CD4-positive, CD25-positive, alpha-beta regulatory T cell (primary cell): ENCODE data around the gene MMP15. TPM values are rescaled to one million over a fixed set of nuclear protein-coding genes. Genes with fewer than 3 reads are reported as not detected.
"Not testable (repeated sequence)": the region's sequence is repeated elsewhere in the genome, so short reads cannot be mapped to it uniquely, and the experiment has no call there.

Experiments
- ATAC-seq, 2 donors: fragments of 150-1000 bp; cut with Tn5 transposase; one replicate each; pipeline ENCODE4 v1.10.0; 2021; ENCODE audit warnings: low read depth in 2 of 2, moderate number of reproducible peaks in 2 of 2, moderate library complexity in 1 of 2
- DNase-seq, 3 donors: peaks; one replicate each; pipeline versions ENCODE4 v3.0.0 to v3.0.0-alpha.2; 2012 to 2022; ENCODE audit warnings: mixed read lengths in 1 of 3
- H3K27ac ChIP-seq: one replicate; pipeline ENCODE4 v1.7.0; 2013; ENCODE audit warnings: mild to moderate bottlenecking, low read length; ENCODE audit not compliant: insufficient read depth, poor library complexity, severe bottlenecking
- H3K27me3 ChIP-seq: one replicate; pipeline ENCODE4 v1.7.0; 2013; ENCODE audit warnings: low read length; ENCODE audit not compliant: control insufficient read depth, insufficient read depth
- H3K36me3 ChIP-seq: one replicate; pipeline ENCODE4 v1.7.0; 2013; ENCODE audit warnings: mild to moderate bottlenecking, low read length, moderate library complexity; ENCODE audit not compliant: control insufficient read depth, insufficient read depth
- H3K4me1 ChIP-seq: 2 replicates; pipeline ENCODE4 v1.7.0; 2013; ENCODE audit warnings: mild to moderate bottlenecking, low read length; ENCODE audit not compliant: insufficient read depth, control insufficient read depth, poor library complexity, severe bottlenecking
- H3K4me3 ChIP-seq: one replicate; pipeline ENCODE4 v1.7.0; 2013; ENCODE audit warnings: low read depth, mild to moderate bottlenecking, low read length, moderate library complexity
- H3K9me3 ChIP-seq, 2 experiments: 1 replicate in 1 of 2; 2 replicates in 1 of 2; pipeline ENCODE4 v1.7.0; 2013; ENCODE audit warnings: low read length in 2 of 2, mild to moderate bottlenecking in 1 of 2, moderate library complexity in 1 of 2; ENCODE audit not compliant: control insufficient read depth in 2 of 2
- H3K27ac Mint-ChIP-seq, 3 donors: one replicate each; pipeline ENCODE4 v1.8.0; 2020 to 2022; ENCODE audit warnings: mild to moderate bottlenecking in 3 of 3, mixed read lengths in 3 of 3, moderate library complexity in 2 of 3
- H3K27me3 Mint-ChIP-seq: one replicate; pipeline ENCODE4 v1.8.0; 2022; ENCODE audit warnings: mild to moderate bottlenecking, mixed read lengths
- H3K36me3 Mint-ChIP-seq: one replicate; pipeline ENCODE4 v1.8.0; 2020; ENCODE audit warnings: mixed read lengths
- H3K4me1 Mint-ChIP-seq, 4 donors: one replicate each; pipeline ENCODE4 v1.8.0; 2020 to 2022; ENCODE audit warnings: mixed read lengths in 4 of 4, mild to moderate bottlenecking in 1 of 4
- H3K4me3 Mint-ChIP-seq, 4 donors: one replicate each; pipeline ENCODE4 v1.8.0; 2020 to 2022; ENCODE audit warnings: mild to moderate bottlenecking in 4 of 4, mixed read lengths in 4 of 4, moderate library complexity in 3 of 4
- H3K9me3 Mint-ChIP-seq, 7 donors: one replicate each; pipeline ENCODE4 v1.8.0; 2020 to 2022; ENCODE audit warnings: mixed read lengths in 7 of 7, mild to moderate bottlenecking in 3 of 7, moderate library complexity in 2 of 7
- polyA plus RNA-seq, 4 donors: library from polyadenylated mRNA; unstranded; fragments of 300-500 nt; fragmentation: Illumina TruSeq; gene quantifications; one replicate each; pipeline ENCODE4 v1.2.3, GENCODE V29; 2021
- total RNA-seq: library from RNA; stranded (reverse); gene quantifications from one replicate; pipeline ENCODE4 v1.2.3, GENCODE V29; 2022

The MMP15 gene
- total RNA-seq (0.27 TPM), polyA plus RNA-seq (under 1 TPM in 2 of 4 donors, not detected in 2; 0.03 to 0.11 TPM)

DNA sequence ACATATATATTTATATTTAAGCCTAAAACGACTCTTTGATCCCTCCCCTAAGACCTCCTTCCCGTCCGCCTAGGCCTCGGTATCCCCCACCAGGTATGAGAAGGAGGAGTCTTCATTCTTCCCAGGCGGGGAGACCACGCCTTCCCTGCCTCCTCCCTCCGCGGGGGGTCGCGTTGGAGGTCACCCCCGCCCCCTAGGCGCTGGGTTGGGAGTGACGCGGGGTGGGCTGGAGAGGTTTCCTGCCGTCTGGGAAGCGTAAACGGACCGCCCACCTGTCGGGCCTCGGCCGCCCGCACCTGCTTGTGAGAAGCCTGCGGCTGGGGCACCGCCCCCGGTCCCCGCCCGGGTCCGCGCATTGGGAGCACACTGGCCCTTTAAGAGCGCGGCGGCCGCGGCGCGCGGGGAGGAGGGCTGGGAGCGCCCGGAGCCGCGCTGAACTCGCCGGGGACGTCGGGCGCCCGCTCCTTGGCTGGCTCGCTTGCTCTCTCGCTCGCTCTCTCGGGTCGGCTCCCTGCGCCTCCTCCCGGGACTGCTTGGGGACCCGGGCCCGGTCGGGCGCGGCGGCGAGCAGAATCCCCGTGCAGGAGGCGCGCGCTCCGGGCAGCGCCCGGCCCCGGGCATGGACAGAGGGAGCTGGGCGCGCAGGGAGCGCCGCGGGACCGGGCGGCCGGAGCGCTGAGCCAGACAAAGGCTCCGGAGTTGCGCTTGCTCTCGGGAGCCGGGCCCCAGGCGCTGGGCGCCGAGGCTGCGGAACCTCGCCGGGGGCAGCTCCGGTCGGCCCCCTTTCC is at the start of gene MMP15:
Gene MMP15 (plus strand): TSS at position 404 of the 788 bp plus-strand sequence. CDS start 597 bp downstream, outside the sequence.
- Mint-ChIP-seq H3K27ac (peak within 1 kb of the TSS; percentile 82 to 84 (median 84)), H3K27me3 (peaks cover 9% of the 10 kb centered on the region), H3K4me1 (peaks cover 4 to 19% (median 10%) of the 10 kb centered on the region in 4 donors), H3K36me3 (no peaks in the 10 kb centered on the region), H3K9me3 (peaks cover 0 to 2% (median 0%) of the 10 kb centered on the region in 7 donors), H3K4me3 (peak within 1 kb of the TSS; percentile 83 to 98 (median 92))
- H3K4me3 ChIP-seq, result peak within 1 kb of the TSS; percentile 59
- H3K27me3 ChIP-seq, result no peaks in the 10 kb centered on the region
- peaks cover 29% of the 10 kb centered on the region for H3K4me1 ChIP-seq
- H3K9me3 ChIP-seq, result no peaks in the 10 kb centered on the region
- peak; percentile 63 for ATAC-seq
- H3K36me3 ChIP-seq, result no peaks in the 10 kb centered on the region
- H3K27ac ChIP-seq, result no peak within 1 kb of the TSS
- DNase-seq, result peak; percentile 42 to 68 (median 50)

DNA sequence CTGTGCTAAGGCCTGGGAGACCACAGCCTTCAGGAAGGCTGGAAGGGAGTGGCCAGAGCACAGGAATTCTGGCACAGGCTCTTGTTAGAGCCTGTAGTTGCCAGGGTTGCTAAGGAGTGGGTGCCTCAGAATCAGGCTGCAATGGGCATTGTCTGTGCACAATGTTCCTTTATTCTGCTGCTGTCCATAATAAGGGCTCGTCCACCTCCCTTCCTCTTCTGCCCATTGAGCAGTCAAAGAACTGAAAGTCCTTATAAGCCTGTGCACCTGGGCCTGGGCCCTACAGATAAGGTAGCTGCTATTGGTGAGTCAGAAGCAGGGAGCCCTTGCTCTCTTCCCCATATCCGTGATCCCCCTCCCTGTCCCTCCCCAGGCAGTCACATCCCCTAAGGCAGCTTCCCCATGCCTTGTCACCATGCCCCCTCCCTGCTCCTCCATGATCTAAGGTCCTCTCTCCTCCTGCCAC is 49.2 kb upstream of the MMP15 start:
- no peaks in the 10 kb centered on the region for H3K27me3 ChIP-seq
- H3K36me3 Mint-ChIP-seq, result no peaks in the 10 kb centered on the region
- H3K4me1 Mint-ChIP-seq, result no peaks in the 10 kb centered on the region
- ATAC-seq, result no peak
- H3K4me3 ChIP-seq, result no peak overlapping the region
- no peaks in the 10 kb centered on the region for H3K9me3 ChIP-seq
- H3K4me1 ChIP-seq, result no peaks in the 10 kb centered on the region
- DNase-seq, result no peak
- no peak overlapping the region for H3K27ac Mint-ChIP-seq
- H3K4me3 Mint-ChIP-seq, result no peak overlapping the region
- H3K27ac ChIP-seq, result no peak overlapping the region
- no peaks in the 10 kb centered on the region for H3K9me3 Mint-ChIP-seq
- peaks cover 9% of the 10 kb centered on the region for H3K27me3 Mint-ChIP-seq
- H3K36me3 ChIP-seq, result no peaks in the 10 kb centered on the region

DNA sequence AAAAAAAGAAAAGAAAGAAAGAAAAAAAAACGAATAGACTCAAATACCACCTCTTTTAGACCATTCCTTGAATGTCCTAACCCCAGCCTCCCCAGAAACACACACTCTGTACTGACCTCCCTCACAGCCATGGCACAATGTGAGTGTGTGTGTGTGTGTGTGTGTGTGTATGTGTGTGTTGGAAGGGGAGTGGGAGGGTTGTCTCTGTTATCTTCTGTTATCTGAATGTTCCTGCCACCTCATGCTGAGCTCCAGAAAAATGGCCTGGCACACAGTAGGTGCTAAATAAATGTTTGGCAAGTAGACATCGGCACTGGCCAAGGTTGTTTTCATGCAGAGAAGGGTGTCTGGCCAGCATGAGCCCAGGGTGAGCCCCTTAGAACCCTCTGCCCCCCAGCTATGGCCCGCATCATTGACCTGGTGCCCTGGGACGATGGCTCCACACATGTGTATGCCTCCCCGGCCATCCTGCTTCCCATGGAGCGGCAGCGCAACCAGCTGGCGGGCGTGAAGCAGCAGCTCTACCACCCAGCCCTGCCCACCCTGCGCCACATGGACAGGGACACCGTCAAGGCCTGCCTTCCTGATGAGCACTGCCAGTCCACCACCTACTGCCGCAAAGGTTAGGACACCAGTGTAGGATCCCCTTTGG is 48.0 kb upstream of the MMP15 start:
- Mint-ChIP-seq H3K4me3 (no peak overlapping the region), H3K27me3 (peaks cover 9% of the 10 kb centered on the region), H3K27ac (no peak overlapping the region), H3K36me3 (no peaks in the 10 kb centered on the region), H3K9me3 (no peaks in the 10 kb centered on the region), H3K4me1 (no peaks in the 10 kb centered on the region)
- no peak overlapping the region for H3K27ac ChIP-seq
- no peaks in the 10 kb centered on the region for H3K4me1 ChIP-seq
- H3K9me3 ChIP-seq, result no peaks in the 10 kb centered on the region
- ATAC-seq, result no peak
- no peaks in the 10 kb centered on the region for H3K27me3 ChIP-seq
- no peak overlapping the region for H3K4me3 ChIP-seq
- no peaks in the 10 kb centered on the region for H3K36me3 ChIP-seq
- DNase-seq, result no peak

DNA sequence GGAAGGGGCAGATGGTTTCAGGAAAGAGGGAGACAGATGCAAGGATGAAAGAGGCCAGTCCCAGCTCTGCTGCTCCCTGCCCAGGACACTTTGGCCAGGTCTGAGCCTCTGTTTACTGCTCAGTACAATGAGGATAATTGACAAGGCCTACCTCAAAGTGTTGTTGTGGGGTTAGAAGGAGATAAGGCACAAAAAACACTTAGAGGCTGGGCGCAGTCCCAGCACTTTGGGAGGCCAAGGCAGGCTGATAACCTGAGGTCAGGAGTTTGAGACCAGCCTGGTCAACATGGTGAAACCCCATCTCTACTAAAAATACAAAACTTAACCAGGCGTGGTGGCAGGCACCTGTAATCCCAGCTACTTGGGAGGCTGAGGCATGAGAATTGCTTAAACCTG is 47.5 kb upstream of the MMP15 start:
- not testable (repeated sequence) for H3K27me3 Mint-ChIP-seq, H3K4me1 Mint-ChIP-seq, H3K36me3 ChIP-seq, H3K9me3 ChIP-seq, H3K4me3 ChIP-seq, DNase-seq, H3K4me1 ChIP-seq, H3K9me3 Mint-ChIP-seq, H3K36me3 Mint-ChIP-seq, H3K27ac Mint-ChIP-seq, H3K27me3 ChIP-seq, H3K4me3 Mint-ChIP-seq, H3K27ac ChIP-seq, ATAC-seq

DNA sequence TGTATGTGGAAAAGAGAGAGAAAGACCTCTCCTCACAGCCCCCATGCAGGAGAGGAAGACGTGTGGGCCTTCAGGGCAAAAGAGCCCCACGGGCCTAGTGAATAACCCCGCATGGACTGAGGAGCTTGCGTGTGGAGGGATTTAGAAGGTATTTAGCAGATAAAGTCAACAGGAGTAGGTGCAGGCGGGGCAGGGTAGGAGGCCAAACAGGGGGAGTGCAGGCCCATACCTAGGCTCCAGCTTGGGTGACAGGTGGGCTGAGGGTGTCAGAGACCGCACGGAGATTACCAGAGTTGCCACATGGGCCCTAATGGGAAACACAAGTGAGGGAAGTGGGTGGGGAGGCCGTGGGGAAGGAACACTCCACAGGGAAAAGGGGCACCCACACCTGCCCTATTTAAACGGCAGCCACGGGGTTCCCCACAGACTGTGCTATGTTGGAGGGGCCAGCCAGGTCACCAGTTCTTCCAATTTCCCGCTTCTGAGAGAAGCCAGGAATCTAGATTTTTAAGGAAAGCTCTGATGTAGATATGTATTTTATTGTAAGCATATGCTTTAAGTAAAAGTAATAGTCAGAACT is 46.5 kb upstream of the MMP15 start:
- Mint-ChIP-seq H3K4me1 (peaks cover 0 to 2% (median 0%) of the 10 kb centered on the region in 4 donors), H3K36me3 (no peaks in the 10 kb centered on the region), H3K9me3 (no peaks in the 10 kb centered on the region), H3K27ac (no peak overlapping the region), H3K4me3 (no peak overlapping the region), H3K27me3 (peaks cover 9% of the 10 kb centered on the region)
- H3K36me3 ChIP-seq, result no peaks in the 10 kb centered on the region
- H3K9me3 ChIP-seq, result no peaks in the 10 kb centered on the region
- H3K27me3 ChIP-seq, result no peaks in the 10 kb centered on the region
- no peak for ATAC-seq
- H3K27ac ChIP-seq, result no peak overlapping the region
- no peak overlapping the region for H3K4me3 ChIP-seq
- no peak for DNase-seq
- peaks cover 2% of the 10 kb centered on the region for H3K4me1 ChIP-seq

DNA sequence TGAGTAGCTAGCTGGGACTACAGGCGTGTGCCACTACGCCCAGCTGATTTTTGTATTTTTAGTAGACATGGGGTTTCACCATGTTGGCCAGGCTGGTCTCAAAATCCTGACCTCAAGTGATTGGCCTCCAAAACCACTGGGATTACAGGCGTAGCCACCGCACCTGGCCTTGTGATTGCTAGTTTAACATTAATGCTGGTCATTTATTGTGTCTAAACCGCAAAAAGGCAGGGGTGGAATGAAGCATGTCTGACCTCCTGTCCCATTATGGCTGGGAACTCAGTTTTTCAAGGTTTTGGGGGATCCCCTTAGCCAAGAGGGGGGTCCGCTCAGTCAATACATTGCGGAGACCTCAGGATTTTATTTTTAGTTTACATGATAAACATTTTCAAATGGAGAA is 43.9 kb upstream of the MMP15 start:
- Histone ChIP-seq H3K4me1 (peaks cover 18% of the 10 kb centered on the region), H3K27me3 (no peaks in the 10 kb centered on the region), H3K36me3 (no peaks in the 10 kb centered on the region), H3K9me3 (no peaks in the 10 kb centered on the region), H3K27ac (no peak overlapping the region), H3K4me3 (no peak overlapping the region)
- DNase-seq (no peak), ATAC-seq (no peak)
- H3K4me1 Mint-ChIP-seq, result peaks cover 0 to 20% (median 6%) of the 10 kb centered on the region in 4 donors
- no peak overlapping the region for H3K4me3 Mint-ChIP-seq
- H3K27me3 Mint-ChIP-seq, result peaks cover 13% of the 10 kb centered on the region
- no peak overlapping the region for H3K27ac Mint-ChIP-seq
- H3K36me3 Mint-ChIP-seq, result no peaks in the 10 kb centered on the region
- no peaks in the 10 kb centered on the region for H3K9me3 Mint-ChIP-seq

DNA sequence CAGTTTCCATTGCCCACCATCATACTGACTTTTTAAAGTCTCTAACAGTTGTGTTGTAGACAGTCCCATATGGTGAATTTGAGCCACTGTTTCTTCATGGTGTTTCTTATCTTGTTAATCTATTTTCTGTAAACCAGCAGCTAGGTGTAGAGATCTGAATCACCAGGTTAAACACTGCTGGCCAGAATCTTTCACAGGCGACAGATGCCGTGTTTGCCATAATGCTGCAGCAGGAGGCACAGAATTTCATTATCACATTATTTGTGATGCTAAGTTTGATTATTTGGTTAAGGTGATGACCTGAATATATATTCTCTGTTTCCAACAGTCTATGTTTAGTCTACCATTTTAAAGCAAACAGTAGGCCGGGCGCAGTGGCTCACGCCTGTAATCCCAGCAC is 43.2 kb upstream of the MMP15 start:
- H3K4me3 ChIP-seq, result no peak overlapping the region
- peaks cover 0 to 20% (median 6%) of the 10 kb centered on the region in 4 donors for H3K4me1 Mint-ChIP-seq
- no peaks in the 10 kb centered on the region for H3K9me3 Mint-ChIP-seq
- H3K4me3 Mint-ChIP-seq, result peak overlapping the region in 2 of 4 donors; percentile 10 to 40
- no peak for ATAC-seq
- no peaks in the 10 kb centered on the region for H3K9me3 ChIP-seq
- no peaks in the 10 kb centered on the region for H3K36me3 Mint-ChIP-seq
- H3K4me1 ChIP-seq, result peaks cover 18% of the 10 kb centered on the region
- H3K36me3 ChIP-seq, result no peaks in the 10 kb centered on the region
- peaks cover 13% of the 10 kb centered on the region for H3K27me3 Mint-ChIP-seq
- no peak overlapping the region for H3K27ac Mint-ChIP-seq
- no peak for DNase-seq
- no peaks in the 10 kb centered on the region for H3K27me3 ChIP-seq
- no peak overlapping the region for H3K27ac ChIP-seq
